ENCODE measurements around the gene FGFR4.

FGFR4 gene

DNA sequence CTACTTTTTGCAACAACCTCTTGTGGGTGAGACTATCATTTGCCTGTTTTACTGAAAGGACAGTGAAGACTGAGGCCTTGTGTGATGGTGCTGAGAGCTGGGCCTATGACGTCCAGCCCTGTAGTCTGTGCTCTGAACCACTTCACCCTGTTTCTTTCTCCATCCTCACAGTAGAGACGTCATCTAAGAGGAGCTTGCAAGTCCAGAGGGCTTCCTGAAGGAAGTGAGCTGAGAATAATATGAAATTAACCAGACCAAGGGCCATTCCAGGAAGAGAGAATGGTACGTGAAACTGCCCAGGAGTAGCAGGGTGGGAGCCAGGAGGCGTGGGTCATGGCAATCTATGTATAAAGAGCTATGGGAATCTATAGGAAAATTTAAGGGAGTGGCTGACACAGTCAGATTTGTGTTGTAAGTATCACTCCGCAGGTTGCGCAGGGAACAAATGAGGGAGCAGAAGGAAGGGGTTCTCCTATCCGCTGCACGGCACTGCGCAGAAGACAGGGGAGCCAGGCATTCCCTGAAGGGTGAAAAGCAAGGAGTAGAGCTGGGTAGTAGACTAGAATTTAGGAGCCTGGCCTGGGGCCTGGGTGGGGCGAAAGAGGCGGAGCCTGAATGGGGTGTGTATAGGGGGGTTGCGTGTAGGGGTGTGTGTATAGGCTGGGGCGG, 596 bp upstream of the FGFR4 start:
- DNase-seq, result no peak

DNA sequence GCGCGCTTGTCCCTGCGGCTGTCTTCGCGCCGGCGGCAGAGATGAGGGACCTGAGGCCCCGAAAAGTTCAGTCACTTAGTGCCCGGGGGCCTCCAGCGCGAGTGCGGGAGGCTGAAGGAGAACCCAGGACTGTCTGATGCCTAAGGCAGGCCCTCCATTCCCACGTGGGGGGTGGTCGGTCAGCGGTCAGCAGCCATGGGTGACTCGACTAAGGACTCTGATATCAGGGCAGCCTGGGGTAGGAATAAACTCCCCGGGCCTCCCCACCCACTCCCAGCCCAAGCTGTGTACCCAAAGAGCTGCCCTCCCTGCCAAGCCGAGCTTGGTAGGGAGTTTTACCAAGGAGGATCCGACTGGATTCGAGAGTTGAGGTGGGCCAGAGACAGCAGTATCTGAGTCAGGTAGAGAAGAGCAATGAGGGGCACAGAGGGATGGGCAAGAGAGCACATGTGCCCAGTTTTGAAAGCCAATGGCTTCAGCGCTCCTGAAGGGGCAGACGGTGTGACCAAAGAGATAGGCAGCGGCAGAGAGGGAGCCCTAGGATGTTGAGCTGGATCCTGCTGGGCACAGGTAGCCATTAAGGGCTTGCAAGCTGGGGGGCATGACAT, 787 bp downstream of the FGFR4 start:
- no peak for DNase-seq

DNA sequence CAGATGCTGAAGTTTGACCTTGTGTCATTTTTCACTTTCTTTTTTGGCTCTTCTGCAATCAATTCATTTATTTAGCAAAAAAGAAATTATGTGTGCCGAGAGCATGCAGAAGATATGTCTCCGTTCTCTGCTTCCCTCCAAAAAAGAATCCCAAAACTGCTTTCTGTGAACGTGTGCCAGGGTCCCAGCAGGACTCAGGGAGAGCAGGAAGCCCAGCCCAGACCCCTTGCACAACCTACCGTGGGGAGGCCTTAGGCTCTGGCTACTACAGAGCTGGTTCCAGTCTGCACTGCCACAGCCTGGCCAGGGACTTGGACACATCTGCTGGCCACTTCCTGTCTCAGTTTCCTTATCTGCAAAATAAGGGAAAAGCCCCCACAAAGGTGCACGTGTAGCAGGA, 2.4 kb downstream of the FGFR4 start:
- no peak for DNase-seq

DNA sequence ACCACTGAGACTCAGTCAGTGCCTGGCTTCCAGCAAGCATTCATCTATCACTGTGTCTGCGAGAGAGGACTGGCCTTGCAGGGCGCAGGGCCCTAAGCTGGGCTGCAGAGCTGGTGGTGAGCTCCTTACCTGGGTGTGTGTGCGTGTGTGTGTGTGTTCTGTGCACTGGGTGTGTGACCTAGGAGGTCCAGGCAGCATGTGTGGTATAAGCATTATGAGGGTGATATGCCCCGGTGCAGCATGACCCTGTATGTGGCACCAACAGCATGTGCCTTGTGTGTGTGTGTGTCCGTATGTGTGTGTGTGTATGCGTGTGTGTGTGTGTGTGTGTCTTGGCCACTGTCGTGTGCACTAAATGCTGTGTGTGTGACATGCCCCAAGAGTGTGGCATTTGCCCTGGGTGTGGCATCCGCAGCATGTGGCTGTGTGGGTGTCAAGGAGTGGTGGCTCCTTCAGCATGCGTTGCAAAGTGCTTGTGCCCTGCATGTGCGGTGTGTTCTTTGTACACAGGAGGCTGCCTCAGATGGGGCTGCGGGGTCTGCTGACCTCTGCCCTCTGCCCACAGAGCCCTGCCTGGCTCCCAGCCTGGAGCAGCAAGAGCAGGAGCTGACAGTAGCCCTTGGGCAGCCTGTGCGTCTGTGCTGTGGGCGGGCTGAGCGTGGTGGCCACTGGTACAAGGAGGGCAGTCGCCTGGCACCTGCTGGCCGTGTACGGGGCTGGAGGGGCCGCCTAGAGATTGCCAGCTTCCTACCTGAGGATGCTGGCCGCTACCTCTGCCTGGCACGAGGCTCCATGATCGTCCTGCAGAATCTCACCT, 3.3 kb downstream of the FGFR4 start:
- no peak for DNase-seq

DNA sequence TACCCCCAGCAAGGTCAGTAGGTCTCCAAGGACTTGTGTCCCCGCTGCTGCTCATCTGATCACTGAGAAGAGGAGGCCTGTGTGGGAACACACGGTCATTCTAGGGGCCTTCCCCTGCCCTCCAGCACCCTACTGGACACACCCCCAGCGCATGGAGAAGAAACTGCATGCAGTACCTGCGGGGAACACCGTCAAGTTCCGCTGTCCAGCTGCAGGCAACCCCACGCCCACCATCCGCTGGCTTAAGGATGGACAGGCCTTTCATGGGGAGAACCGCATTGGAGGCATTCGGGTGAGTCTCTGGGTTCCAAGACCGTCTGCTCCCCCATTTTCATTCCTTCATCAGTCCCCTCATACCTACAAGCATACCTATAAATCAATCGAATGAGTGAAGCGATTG, 4.1 kb downstream of the FGFR4 start:
- no peak for DNase-seq

DNA sequence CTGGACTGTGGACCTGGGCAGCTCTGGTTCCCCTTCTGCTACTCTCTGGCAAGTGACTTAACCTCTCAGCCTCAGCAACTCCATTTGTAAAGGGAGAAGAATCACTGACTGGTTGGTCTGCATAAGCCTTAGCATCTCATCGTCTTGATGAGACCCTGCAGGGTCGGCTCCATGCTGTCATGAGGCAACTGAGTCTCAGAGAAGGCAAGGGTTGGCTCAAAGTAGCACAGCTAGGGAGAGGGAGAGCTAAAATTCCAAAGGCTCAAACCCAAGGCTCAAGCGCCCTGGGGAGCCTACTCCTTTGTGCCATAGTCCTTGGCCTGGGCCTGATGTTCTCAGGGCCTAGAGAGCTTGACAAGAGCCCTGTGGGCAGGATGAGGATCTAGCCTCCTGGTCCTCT, 4.5 kb downstream of the FGFR4 start:
- DNase-seq, result no peak

DNA sequence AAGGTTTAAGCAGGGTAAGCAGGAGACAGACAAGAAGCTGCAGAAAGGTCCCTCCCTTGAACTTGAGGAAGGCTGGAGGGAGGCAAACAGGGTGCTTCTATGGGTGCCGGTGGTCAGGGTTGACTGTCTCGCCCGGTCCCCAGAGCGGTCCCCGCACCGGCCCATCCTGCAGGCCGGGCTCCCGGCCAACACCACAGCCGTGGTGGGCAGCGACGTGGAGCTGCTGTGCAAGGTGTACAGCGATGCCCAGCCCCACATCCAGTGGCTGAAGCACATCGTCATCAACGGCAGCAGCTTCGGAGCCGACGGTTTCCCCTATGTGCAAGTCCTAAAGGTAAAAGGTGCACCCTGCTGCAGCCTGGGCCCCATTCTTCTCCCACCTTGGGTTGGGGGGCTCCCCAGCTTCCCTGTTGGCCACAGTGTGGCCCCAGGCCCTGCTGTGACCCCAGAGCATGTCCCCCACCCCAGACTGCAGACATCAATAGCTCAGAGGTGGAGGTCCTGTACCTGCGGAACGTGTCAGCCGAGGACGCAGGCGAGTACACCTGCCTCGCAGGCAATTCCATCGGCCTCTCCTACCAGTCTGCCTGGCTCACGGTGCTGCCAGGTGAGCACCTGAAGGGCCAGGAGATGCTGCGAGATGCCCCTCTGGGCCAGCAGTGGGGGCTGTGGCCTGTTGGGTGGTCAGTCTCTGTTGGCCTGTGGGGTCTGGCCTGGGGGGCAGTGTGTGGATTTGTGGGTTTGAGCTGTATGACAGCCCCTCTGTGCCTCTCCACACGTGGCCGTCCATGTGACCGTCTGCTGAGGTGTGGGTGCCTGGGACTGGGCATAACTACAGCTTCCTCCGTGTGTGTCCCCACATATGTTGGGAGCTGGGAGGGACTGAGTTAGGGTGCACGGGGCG, 5.7 kb downstream of the FGFR4 start:
- DNase-seq, result no peak

DNA sequence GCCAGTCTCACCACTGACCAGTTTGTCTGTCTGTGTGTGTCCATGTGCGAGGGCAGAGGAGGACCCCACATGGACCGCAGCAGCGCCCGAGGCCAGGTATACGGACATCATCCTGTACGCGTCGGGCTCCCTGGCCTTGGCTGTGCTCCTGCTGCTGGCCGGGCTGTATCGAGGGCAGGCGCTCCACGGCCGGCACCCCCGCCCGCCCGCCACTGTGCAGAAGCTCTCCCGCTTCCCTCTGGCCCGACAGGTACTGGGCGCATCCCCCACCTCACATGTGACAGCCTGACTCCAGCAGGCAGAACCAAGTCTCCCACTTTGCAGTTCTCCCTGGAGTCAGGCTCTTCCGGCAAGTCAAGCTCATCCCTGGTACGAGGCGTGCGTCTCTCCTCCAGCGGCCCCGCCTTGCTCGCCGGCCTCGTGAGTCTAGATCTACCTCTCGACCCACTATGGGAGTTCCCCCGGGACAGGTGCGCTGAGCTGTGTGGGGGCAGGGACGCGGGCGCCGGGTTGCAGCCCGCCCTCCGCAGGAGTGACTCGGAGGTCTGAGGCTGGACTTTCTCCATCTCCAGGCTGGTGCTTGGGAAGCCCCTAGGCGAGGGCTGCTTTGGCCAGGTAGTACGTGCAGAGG, 6.5 kb downstream of the FGFR4 start:
- no peak for DNase-seq

DNA sequence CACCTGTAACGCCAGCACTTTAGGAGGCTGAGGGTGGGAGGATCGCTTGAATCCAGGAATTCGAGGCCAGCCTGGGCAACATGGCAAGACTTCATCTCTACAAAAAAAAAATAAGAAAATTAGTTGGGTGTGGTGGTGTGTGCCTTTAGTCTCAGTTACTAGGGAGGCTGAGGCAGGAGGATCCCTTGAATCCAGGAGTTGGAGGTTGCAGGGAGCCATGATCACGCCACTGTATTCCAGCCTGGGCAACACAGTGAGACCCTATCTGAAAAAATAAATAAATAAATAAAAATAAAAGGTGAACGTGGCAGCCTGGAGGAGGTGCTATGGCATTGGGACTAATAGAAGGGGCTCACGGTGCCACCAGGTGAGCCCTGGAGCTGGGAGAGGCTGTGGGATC, 7.1 kb downstream of the FGFR4 start:
- no peak for DNase-seq

DNA sequence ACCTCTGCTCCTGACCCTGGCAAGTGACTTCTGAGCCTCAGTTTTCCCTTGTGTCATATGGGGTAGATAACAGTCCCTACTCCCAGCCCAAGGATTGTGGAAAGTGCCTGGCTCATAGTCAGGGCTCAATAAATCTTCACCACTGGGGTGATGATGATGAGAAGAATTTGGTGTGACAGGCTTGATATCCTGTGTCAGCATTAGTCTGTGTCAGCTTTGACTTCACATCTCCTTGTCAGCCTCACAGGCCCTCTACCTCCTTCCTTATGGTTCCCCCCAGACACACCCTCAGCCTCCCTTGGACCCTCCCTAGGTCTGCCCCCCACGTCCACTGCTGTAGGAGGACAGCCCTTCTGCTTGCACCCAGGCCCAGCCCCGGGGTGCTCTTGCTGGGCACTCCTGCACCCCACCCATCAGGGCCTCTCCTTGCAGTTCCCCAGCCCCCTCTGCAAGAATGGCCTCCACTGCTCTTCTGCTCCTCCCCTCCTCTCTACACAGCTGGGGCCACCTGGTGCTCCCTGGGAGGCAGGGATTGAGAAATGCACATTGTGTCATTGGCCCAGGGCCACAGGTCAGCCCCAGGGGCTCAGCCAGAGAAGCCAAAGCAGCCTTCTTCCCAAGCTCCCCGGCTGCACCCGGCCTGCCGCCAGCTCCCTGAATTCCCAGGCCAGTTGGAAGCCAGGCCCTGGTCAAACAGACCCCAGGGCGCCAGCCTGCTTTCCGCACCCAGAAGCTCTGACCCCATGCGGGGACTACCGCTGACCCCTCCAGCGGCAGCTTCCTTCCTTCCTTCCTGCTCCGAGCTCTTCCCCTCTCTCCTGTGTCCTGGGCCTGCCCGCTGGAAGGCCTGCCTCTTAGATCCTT, 7.7 kb downstream of the FGFR4 start:
- no peak for DNase-seq

DNA sequence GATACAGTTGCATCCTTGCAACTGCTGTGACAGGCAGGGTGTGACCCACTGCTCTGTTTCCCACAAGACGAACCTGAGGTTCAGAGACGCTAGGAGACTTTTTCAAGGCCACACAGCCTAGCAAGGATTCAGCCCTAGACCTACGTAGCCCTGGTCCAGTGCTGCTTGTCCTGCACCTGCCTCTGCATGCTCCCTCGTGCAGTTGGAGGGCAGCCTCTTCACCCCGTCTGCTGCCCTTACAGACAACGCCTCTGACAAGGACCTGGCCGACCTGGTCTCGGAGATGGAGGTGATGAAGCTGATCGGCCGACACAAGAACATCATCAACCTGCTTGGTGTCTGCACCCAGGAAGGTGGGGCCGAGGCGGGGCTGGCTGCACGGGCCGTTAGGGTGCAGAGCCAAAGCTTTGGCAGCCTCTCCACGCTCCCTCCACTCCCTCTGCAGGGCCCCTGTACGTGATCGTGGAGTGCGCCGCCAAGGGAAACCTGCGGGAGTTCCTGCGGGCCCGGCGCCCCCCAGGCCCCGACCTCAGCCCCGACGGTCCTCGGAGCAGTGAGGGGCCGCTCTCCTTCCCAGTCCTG, 8.5 kb downstream of the FGFR4 start:
- DNase-seq, result no peak

DNA sequence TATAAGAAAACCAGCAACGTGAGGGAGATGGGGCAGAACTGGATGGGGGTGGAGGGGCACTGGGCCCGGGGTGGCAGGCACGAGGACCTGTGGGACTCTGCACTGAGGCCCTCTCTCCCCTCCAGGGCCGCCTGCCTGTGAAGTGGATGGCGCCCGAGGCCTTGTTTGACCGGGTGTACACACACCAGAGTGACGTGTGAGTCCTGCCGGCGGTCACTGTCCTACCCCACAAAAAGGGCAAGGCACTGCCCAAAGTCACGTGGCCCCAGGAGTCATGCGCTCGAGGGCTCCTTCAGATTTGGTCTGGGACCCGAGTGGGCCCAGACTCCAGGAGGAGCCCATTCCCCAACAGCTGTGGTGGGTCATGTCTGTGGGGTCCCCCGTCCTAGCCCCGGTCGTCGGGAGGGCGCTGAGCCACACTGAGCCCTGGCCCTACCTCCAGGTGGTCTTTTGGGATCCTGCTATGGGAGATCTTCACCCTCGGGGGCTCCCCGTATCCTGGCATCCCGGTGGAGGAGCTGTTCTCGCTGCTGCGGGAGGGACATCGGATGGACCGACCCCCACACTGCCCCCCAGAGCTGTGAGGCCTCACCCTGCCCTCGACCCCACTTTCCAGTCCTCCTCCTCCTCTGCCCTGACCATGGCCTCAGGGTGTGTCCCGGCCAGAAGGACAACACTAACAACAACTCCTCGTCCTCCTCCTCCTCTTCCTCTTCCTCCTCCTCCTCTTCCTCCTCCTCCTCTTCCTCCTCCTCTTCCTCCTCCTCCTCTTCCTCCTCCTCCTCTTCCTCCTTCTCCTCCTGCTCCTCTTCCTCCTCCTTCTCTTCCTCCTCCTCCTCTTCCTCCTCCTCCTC, 9.7 kb downstream of the FGFR4 start:
- DNase-seq, result no peak

DNA sequence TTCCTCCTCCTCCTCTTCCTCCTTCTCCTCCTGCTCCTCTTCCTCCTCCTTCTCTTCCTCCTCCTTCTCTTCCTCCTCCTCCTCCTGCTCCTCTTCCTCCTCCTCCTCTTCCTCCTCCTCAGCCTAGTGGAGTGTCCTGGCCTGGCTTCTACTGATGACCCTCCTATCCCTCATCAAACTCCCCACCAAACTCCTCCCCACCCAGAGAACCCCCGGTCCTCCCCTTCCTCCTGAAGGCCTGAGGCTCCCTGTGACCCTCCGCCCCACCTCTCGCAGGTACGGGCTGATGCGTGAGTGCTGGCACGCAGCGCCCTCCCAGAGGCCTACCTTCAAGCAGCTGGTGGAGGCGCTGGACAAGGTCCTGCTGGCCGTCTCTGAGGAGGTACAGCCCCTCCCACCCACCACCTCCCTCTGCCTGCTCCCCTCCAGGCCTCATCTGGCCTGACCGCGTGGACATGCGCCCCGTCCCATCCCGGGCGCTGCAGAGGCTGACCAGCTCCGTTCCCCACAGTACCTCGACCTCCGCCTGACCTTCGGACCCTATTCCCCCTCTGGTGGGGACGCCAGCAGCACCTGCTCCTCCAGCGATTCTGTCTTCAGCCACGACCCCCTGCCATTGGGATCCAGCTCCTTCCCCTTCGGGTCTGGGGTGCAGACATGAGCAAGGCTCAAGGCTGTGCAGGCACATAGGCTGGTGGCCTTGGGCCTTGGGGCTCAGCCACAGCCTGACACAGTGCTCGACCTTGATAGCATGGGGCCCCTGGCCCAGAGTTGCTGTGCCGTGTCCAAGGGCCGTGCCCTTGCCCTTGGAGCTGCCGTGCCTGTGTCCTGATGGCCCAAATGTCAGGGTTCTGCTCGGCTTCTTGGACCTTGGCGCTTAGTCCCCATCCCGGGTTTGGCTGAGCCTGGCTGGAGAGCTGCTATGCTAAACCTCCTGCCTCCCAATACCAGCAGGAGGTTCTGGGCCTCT, 10.6 kb downstream of the FGFR4 start:
- DNase-seq, result no peak

DNA sequence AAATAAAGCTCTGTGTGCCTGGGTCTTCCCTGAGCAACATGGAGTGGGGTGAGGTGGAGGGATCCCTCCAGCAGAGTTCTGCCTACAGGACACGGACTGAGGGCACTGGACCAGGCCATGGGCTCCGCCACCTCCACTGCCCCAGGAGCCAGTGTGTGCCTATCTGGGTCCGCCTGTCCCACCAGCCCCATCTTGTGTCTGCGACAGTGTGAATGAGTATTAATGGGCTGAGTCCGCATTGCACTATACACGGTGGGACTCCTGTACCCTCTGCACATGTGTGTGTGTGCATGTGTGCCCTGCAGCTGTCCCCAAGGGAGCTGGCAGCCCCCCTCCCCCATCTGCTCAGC, 11.4 kb downstream of the FGFR4 start:
- no peak for DNase-seq

DNA sequence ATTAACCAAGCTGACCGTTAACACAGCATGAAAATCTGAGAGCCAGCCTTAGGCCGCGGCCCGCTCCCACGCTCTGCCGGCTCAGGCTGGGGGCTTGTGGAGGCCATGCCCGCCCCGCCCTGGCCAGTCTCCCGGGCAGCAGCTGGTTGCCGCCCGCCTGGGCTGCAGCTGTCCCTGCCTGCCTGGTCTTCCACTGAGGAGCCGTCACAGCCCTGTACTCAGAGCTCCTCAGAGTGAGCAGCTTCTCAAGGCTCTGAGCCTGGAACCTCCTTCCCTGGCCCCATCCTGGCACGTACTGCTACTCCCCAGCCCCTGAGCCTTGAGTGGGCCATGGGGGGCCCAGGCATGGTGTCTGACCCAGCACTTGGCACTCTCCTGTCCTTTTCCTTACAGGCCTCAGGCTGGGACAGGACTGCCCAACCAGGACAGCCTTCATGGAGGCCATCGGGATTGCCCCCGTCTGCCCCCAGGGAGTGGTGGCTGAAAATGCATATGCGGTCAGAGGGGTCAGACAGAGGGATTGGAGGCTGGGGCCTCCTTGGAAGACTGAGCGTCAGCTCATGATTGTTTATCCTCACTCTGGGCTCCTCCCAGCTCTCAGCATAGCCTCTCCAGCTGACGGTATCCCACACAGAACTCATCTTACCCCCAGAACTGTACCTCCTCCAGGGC, 11.9 kb downstream of the FGFR4 start:
- no peak for DNase-seq

DNA sequence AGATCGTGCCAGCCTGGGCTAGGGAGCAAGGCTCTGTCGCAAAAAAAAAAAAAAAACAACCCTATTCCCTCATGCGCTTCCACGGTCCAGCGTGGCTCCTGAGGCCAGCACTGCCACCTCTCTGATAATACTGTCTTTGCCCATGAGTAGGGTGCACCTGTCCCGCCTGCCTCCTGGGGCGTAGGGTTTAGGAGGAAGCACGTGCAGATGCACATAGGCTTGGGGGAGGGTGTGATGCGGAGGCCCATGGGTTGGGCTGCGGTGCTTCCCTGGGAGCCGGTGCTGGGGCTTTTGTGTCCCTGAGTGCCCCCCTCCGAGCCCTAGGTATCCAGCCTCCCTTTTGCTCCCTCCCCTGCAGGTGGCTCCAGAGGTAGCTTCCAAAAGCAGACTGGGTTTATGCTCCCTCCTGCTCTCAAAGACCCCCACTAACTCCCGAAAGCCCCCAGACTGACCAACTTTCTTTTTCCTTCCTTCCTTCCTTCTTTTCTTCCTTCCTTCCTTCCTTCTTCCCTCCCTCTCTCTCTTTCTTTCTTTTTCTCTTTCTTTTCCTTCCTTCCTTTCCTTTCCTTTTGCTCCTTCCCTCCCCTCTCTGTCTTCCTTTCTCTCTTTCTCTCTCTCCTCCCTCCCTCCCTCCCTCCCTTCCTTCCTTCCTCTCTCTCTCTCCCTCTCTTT, 12.8 kb downstream of the FGFR4 start:
- no peak for DNase-seq

DNA sequence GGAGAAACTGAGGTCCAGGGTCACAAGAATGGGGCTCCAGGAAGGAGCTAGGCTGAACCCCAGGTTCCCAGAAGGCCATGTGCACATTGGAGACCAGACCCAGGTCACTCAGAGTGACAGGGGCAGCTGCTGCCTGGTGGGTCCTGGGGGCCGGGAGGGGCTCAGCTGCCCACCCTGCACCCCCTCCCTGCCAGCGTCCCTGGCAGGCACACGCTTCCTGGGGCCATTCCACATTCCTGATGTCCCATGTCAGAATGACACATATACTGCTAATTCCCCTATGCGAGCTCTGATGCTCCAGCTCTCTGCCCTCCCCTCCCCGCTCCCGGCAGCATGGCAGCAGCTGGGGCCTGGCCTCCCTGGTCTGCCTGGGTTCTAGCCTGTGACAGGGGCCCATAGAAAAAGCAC, 14.0 kb downstream of the FGFR4 start:
- DNase-seq, result no peak

Data from activated CD4-positive, alpha-beta T cell treated with anti-CD3 and anti-CD28 coated beads, Interleukin-10, Interleukin-2, amounts not matched to agents 100 ng/mL and 50 ng/mL, durations not matched to agents 16 hours and 8 hours (primary cell).